NCI-H1092 (cell line): Measurements from ENCODE around the gene HAUS2.

ENCODE experiments used
- DNase-seq: peaks from one replicate; lab custom pipeline; 2025; lab: John Stamatoyannopoulos, UW

The HAUS2 gene

DNA sequence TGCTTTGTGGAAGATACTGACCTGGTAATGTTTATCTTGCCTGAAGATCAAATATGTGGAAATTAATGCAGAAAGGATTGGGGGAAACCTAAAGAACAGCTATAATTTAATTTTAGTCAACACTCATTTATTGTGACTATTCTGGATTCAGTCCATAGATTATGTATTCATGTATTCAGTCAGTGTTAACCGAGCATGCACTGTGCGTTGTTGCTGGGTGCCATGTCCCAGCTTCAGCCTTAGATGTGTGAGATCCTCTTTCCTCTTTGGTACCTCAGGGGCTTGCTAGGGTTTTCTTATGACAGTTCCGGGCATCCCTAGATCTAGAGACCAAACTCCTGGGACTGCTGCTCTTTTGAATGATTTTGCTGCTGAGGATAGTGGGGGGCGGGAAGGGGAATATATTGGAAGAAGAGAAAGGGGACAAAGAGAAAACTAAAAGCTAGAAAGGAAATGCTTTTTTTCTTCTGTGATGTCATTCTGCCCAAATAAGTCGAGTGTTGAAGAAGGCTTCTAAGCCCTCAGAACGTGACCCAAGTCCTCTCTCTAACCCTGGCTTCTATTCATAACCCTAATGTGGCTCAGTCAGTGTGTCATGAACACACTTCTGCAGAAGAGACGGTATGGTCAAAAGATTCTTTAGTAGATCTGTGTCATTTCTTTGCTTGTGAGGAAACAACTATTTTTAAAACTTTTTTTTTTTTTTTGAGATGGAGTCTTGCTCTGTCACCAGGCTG, 60.3 kb downstream of the HAUS2 start:
- no peak for DNase-seq

DNA sequence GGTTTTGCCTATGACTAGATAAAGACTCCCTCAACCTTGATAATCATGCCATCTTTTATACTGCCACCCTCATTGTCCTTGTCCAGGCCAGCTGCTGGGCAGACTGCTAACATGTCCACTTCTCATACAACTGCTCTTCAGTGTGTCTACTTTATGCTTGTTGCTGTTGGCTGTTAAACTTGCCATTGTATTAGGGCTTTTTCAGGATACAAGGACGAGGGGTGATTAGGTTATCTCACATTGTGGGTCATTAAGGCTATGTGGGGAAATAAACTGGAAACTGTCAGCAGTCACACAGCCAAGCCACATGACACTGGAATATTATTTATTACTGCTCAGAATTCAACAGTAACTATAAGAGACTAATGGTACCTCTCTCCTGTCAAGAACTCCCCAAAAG, 62.9 kb downstream of the HAUS2 start:
- no peak for DNase-seq

- no peak for DNase-seq
Observed at GRCh38 chr15:42612367-42612912, 63.8 kb downstream of the HAUS2 start.

- DNase-seq = no peak
Observed at GRCh38 chr15:42616107-42616506, 67.5 kb downstream of the HAUS2 start.
